A673 (cell line): ENCODE measurements around the gene MIPOL1. TPM values are rescaled to one million over a fixed set of nuclear protein-coding genes. Genes with fewer than 3 reads are reported as not detected.

Experiments used
- BruUV-seq: library from RNA; stranded (reverse); fragments of 400-500 nt; replicated peaks from 2 replicates; lab custom pipeline; 2021; lab: Mats Ljungman, UMichigan
- CTCF ChIA-PET: fragments of 300-600 bp; sonication (Branson Sonifier 250); formaldehyde crosslinking; loops from one replicate; lab custom pipeline; 2022; ENCODE audit warnings: antibody characterized with exemption; lab: Charles Lee
- POLR2A ChIA-PET: fragments of 300-600 bp; sonication (Branson Sonifier 250); formaldehyde crosslinking; loops from one replicate; lab custom pipeline; 2022; ENCODE audit warnings: antibody characterized with exemption; ENCODE audit not compliant: low non-redundant PET; lab: Charles Lee
- DNase-seq: peaks from one replicate; pipeline ENCODE4 v3.0.0-alpha.2; 2015; ENCODE audit warnings: low spot score
- H3K27ac ChIP-seq: fragments of 200-600 bp; sonication (generic); 2 replicates; pipeline ENCODE4 v1.5.1; 2016; ENCODE audit warnings: mixed run types, low read depth, mild to moderate bottlenecking, mixed read lengths, antibody characterized with exemption, low read length; ENCODE audit not compliant: poor library complexity, severe bottlenecking
- H3K27me3 ChIP-seq: fragments of 200-600 bp; sonication (generic); replicated peaks from 2 replicates; pipeline ENCODE4 v1.6.1; 2017; ENCODE audit warnings: mixed run types, low read depth, mild to moderate bottlenecking, mixed read lengths, antibody characterized with exemption, low read length; ENCODE audit not compliant: insufficient read depth, poor library complexity
- H3K36me3 ChIP-seq: fragments of 200-600 bp; sonication (generic); 2 replicates; pipeline ENCODE4 v1.6.1; 2016; ENCODE audit warnings: mixed run types, mild to moderate bottlenecking, mixed read lengths, antibody characterized with exemption, low read length; ENCODE audit not compliant: insufficient read depth, poor library complexity, severe bottlenecking
- H3K4me1 ChIP-seq: fragments of 200-600 bp; sonication (generic); 2 replicates; pipeline ENCODE4 v1.6.1; 2017; ENCODE audit warnings: mixed run types, mild to moderate bottlenecking, mixed read lengths, antibody characterized with exemption, low read length; ENCODE audit not compliant: insufficient read depth, poor library complexity, severe bottlenecking
- H3K4me3 ChIP-seq: fragments of 200-600 bp; sonication (generic); 2 replicates; pipeline ENCODE4 v1.5.1; 2016; ENCODE audit warnings: low read depth, mixed run types, mild to moderate bottlenecking, mixed read lengths, low read length; ENCODE audit not compliant: poor library complexity, severe bottlenecking
- H3K9me3 ChIP-seq: fragments of 200-600 bp; sonication (generic); 2 replicates; pipeline ENCODE4 v1.6.1; 2016; ENCODE audit warnings: mixed run types, low read depth, mild to moderate bottlenecking, mixed read lengths, antibody characterized with exemption, low read length; ENCODE audit not compliant: poor library complexity, severe bottlenecking
- EZH2 ChIP-seq: fragments of 200-600 bp; sonication (generic); IDR thresholded peaks from 2 replicates; pipeline ENCODE4 v1.6.1; 2017; ENCODE audit warnings: borderline replicate concordance, low read depth, mild to moderate bottlenecking, mixed read lengths, antibody characterized with exemption, low read length; ENCODE audit not compliant: poor library complexity, severe bottlenecking
- intact Hi-C: fragments of 100-400 bp; cut with micrococcal nuclease; formaldehyde crosslinking; loops from one replicate; pipeline ENCODE4 v1.10.0; 2022; ENCODE audit not compliant: unreplicated experiment
- total RNA-seq: library from RNA; stranded (reverse); gene quantifications from 2 replicates; pipeline ENCODE4 v1.2.3, GENCODE V29; 2021
- TF ChIP-seq, protein P1 (sequence below): fragments of 300-800, 200-600 bp; sonication (generic); conservative IDR thresholded peaks from 2 replicates; pipeline ENCODE4 v1.5.1; 2017; ENCODE audit warnings: low read depth, mild to moderate bottlenecking, antibody characterized with exemption, low read length, moderate library complexity, mixed read lengths

The MIPOL1 gene
- total RNA-seq, 1 experiment from 2014 or later = 15.0 TPM

DNA sequence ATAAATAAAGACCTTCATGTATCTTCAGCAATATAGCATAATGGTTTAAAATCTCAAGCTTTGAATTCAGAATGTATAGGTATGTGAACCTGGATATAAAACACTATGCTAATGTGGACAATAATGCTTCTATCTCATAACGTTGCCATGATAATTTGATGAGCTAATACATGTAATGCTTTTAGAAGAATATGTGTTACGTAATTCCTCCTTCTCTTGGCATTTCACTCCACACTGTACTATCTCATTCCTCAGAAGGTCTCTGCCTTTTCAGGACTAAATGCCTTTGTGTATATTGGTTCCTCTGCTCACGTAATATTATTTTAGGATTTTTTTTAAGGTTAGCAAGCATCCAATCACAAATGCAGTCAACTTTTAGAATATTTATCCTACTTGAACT lies 310.8 kb downstream of the MIPOL1 start:
- ChIA-PET CTCF (no interaction called here), POLR2A (no interaction called here)

DNA sequence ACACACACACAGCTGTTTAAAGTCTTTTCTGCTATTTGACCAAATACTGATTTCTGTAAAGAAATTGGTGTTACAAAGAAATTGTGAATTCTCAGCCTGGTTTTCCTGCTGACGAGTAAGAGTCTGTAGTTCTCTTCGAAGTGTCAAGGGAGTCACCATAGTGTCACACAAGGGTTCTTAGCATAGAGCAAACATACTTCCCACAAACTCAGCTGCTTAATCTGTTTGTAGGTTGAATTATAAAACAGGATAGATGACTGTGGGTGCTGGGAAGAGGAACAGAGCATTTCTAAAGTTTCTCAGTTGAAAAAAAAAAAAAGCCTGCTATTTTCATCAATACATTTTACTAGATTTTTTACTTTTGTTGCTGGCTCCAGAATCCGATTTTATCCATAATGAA lies 314.4 kb downstream of the MIPOL1 start:
- DNase-seq = no peak
- intact Hi-C loops = no loop called here
- Histone ChIP-seq H3K36me3 (no peaks in the 10 kb centered on the region), H3K27ac (no peak overlapping the region), H3K4me3 (no peak overlapping the region), H3K27me3 (no peaks in the 10 kb centered on the region), H3K9me3 (no peaks in the 10 kb centered on the region), H3K4me1 (no peaks in the 10 kb centered on the region)
- POLR2A ChIA-PET = no interaction called here
- BruUV-seq = no TSS peak
- TF ChIP-seq, protein P1, sequence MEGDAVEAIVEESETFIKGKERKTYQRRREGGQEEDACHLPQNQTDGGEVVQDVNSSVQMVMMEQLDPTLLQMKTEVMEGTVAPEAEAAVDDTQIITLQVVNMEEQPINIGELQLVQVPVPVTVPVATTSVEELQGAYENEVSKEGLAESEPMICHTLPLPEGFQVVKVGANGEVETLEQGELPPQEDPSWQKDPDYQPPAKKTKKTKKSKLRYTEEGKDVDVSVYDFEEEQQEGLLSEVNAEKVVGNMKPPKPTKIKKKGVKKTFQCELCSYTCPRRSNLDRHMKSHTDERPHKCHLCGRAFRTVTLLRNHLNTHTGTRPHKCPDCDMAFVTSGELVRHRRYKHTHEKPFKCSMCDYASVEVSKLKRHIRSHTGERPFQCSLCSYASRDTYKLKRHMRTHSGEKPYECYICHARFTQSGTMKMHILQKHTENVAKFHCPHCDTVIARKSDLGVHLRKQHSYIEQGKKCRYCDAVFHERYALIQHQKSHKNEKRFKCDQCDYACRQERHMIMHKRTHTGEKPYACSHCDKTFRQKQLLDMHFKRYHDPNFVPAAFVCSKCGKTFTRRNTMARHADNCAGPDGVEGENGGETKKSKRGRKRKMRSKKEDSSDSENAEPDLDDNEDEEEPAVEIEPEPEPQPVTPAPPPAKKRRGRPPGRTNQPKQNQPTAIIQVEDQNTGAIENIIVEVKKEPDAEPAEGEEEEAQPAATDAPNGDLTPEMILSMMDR = no peak
- no peak for TF ChIP-seq EZH2
- CTCF ChIA-PET = no interaction called here

More for the DNA sequence above, 310.8 kb downstream of the MIPOL1 start:
- intact Hi-C loops = no loop called here
- no peaks in the 10 kb centered on the region for H3K27me3 ChIP-seq
- no peaks in the 10 kb centered on the region for H3K9me3 ChIP-seq
- H3K4me3 ChIP-seq = no peak overlapping the region
- BruUV-seq = no TSS peak
- H3K4me1 ChIP-seq = no peaks in the 10 kb centered on the region
- no peaks in the 10 kb centered on the region for H3K36me3 ChIP-seq
- H3K27ac ChIP-seq = no peak overlapping the region
- no peak for DNase-seq
- TF ChIP-seq, protein P1 = no peak
- no peak for TF ChIP-seq EZH2

DNA sequence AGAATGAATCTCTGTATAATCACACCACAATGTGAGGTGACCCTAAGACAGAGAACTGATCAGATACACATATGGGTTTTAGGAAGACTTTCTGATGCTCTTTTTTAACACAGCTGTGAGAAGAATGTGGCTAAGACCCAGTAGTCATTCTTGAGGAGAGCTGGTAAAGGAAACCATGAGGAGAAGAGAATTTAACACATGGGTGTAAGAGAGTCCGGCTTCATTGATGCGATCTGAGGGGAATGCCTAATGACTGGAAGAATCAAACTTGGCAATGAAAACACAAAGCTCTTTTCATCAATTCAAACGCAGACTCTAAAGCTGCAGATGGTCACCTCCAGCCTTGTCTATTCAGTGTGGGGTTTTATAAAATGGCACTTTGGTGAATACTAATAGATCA lies 318.0 kb downstream of the MIPOL1 start:
- Histone ChIP-seq H3K27me3 (no peaks in the 10 kb centered on the region), H3K4me1 (no peaks in the 10 kb centered on the region), H3K4me3 (no peak overlapping the region), H3K36me3 (no peaks in the 10 kb centered on the region), H3K9me3 (no peaks in the 10 kb centered on the region), H3K27ac (no peak overlapping the region)
- intact Hi-C loops = no loop called here
- POLR2A ChIA-PET = no interaction called here
- CTCF ChIA-PET = no interaction called here
- DNase-seq = no peak
- TF ChIP-seq, protein P1 = no peak
- no peak for TF ChIP-seq EZH2
- BruUV-seq = no TSS peak
